Ovary (tissue), 3 donors: Measurements from ENCODE around the gene TADA2B.

Source experiments
- POLR2A ChIP-seq: fragments of 450-650 bp; IDR thresholded peaks from one replicate; pipeline ENCODE4 v1.6.1; 2017; ENCODE audit warnings: antibody characterized with exemption, mild to moderate bottlenecking, moderate library complexity
- TF ChIP-seq, protein P1 (sequence below), 3 donors: fragments of 450-650 bp in 2 of 3; fragments of 200-600 bp in 1 of 3; IDR thresholded peaks; one replicate each; pipeline versions ENCODE4 v1.5.1 to v1.8.0; 2016 to 2022; ENCODE audit warnings: antibody characterized with exemption in 3 of 3, mild to moderate bottlenecking in 1 of 3
- donor health status: DM: no; HTN: no; CAD: no.

DNA sequence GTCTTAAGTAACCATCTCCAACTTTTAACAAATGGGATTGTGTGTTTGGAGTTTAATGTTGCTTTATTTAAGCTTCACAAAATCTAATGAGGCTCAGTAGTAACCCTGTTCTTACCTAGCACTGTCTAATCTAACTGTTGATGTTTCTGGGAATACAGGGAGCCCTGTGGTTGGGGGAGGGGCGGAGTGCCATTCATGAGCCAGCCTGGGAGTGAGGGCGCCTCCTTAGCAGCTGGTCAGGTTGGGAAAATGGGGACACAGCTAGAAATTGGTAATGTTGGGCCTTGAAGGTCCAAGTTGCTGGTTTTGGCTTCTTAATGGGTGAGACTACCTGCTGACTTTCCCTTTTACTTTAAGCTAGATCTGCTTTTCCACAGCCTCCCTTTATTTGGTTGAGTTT, 22.9 kb upstream of the TADA2B start:
- TF ChIP-seq, protein P1, sequence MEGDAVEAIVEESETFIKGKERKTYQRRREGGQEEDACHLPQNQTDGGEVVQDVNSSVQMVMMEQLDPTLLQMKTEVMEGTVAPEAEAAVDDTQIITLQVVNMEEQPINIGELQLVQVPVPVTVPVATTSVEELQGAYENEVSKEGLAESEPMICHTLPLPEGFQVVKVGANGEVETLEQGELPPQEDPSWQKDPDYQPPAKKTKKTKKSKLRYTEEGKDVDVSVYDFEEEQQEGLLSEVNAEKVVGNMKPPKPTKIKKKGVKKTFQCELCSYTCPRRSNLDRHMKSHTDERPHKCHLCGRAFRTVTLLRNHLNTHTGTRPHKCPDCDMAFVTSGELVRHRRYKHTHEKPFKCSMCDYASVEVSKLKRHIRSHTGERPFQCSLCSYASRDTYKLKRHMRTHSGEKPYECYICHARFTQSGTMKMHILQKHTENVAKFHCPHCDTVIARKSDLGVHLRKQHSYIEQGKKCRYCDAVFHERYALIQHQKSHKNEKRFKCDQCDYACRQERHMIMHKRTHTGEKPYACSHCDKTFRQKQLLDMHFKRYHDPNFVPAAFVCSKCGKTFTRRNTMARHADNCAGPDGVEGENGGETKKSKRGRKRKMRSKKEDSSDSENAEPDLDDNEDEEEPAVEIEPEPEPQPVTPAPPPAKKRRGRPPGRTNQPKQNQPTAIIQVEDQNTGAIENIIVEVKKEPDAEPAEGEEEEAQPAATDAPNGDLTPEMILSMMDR (IDR thresholded peaks at IDR 0.05): no peak
- TF ChIP-seq POLR2A: no peak
